ENCODE data around the gene KIF2A.
A peak's percentile ranks its signal among the peaks of the same experiment; 100 is the strongest.

KIF2A gene

DNA sequence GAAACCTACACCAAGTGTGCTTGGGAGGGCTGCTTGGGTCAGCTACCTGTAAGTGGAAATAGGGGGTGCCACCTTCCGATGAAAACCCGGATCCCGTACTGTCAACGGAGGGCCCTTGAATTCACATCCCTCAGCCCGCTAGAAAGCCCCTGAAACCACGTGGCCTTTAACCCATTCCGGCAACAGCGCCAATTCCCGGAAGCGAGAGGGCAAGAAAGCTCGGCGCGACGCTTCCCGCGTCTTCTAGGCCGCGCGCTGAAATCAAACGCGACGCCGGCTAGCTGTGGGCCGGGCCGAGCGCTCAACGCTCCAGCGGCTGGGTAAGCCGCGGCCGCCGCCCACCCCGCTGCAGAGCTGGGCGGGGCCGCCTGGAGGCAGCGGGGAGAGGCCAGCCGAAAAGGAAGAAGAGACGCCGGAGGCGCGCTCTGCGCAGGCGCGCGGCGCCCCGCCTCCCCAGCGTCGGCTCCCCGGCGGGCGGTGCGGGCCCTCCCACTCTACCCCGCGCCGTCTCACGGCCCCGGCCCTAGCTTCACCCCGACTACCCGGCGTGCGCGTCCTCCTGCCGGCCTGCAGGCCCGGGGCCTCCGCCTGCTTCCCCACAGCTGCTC lies at the start of gene KIF2A:
KIF2A (plus strand) TSS at position 492 of the 608 bp plus-strand sequence. CDS start 267 bp downstream, outside the sequence.
- H2AFZ ChIP-seq (ENCODE audit: low read length), result peak within 1 kb of the TSS; percentile 100
- H3K4me2 ChIP-seq (ENCODE audit: low read depth, low read length), result peak within 1 kb of the TSS; percentile 94
- no peaks in the 10 kb centered on the region for H3K9me2 ChIP-seq (replicated peaks; ENCODE audit: insufficient read depth, low read length)
- no peaks in the 10 kb centered on the region for H3K27me3 ChIP-seq (replicated peaks; ENCODE audit: insufficient read depth, low read length)
- TF ChIP-seq EZH2phosphoT487 (IDR thresholded peaks at IDR 0.05; ENCODE audit: low read length), result no peak
- TF ChIP-seq, protein P1, sequence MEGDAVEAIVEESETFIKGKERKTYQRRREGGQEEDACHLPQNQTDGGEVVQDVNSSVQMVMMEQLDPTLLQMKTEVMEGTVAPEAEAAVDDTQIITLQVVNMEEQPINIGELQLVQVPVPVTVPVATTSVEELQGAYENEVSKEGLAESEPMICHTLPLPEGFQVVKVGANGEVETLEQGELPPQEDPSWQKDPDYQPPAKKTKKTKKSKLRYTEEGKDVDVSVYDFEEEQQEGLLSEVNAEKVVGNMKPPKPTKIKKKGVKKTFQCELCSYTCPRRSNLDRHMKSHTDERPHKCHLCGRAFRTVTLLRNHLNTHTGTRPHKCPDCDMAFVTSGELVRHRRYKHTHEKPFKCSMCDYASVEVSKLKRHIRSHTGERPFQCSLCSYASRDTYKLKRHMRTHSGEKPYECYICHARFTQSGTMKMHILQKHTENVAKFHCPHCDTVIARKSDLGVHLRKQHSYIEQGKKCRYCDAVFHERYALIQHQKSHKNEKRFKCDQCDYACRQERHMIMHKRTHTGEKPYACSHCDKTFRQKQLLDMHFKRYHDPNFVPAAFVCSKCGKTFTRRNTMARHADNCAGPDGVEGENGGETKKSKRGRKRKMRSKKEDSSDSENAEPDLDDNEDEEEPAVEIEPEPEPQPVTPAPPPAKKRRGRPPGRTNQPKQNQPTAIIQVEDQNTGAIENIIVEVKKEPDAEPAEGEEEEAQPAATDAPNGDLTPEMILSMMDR (IDR thresholded peaks at IDR 0.05; ENCODE audit: low read length), result no peak
- no peak for TF ChIP-seq EZH2 (optimal IDR thresholded peaks at IDR 0.05; ENCODE audit: low read depth, low read length)
- 0 out of 2 replicates have a peak, but pooled peaks cover 3% of the 10 kb centered on the region for H3K36me3 ChIP-seq (replicated peaks; ENCODE audit: insufficient read depth, low read length)
- no peaks in the 10 kb centered on the region for H3K9me3 ChIP-seq (replicated peaks; ENCODE audit: insufficient read depth, low read length)
- H3K4me1 ChIP-seq (ENCODE audit: low read length), result peaks cover 16% of the 10 kb centered on the region
- H4K20me1 ChIP-seq (ENCODE audit: insufficient read depth, low read length), result peaks cover 13% of the 10 kb centered on the region
- H3F3A ChIP-seq (ENCODE audit: insufficient read depth, low read length), result no peaks in the 10 kb centered on the region
- peak within 1 kb of the TSS; percentile 74 for H3K4me3 ChIP-seq (ENCODE audit: low read length)
- peak; percentile 96 for DNase-seq
- H3K9ac ChIP-seq (ENCODE audit: low read length), result peak within 1 kb of the TSS; percentile 79
- H3K79me2 ChIP-seq (ENCODE audit: low read length), result peaks cover 46% of the 10 kb centered on the region
- peak within 1 kb of the TSS; percentile 63 for H3K27ac ChIP-seq (ENCODE audit: low read length)

DNA sequence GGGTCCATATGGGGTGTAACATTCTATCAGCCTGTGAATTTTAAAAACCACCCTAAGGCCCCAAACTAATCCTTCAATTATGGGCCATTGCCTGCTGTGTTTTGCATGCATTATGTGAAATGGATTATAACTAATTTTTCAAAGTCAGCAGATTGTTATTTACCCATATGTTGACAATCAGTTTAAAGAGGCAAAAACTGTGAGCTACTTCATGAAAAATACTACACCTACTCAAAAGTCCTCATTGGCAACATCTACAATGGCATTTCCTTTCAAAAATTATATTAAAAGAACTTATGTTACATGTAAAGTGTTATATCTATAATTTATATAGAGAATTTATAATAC lies 49.0 kb upstream of the KIF2A start:
- H3K9me2 ChIP-seq (replicated peaks; ENCODE audit: insufficient read depth, low read length), result no peaks in the 10 kb centered on the region
- H3K4me2 ChIP-seq (ENCODE audit: low read depth, low read length), result no peak overlapping the region
- H3K4me3 ChIP-seq (ENCODE audit: low read length), result no peak overlapping the region
- H3K9me3 ChIP-seq (replicated peaks; ENCODE audit: insufficient read depth, low read length), result no peaks in the 10 kb centered on the region
- TF ChIP-seq, protein P1 (IDR thresholded peaks at IDR 0.05; ENCODE audit: low read length), result no peak
- no peak for TF ChIP-seq EZH2 (optimal IDR thresholded peaks at IDR 0.05; ENCODE audit: low read depth, low read length)
- TF ChIP-seq EZH2phosphoT487 (IDR thresholded peaks at IDR 0.05; ENCODE audit: low read length), result no peak
- H3K36me3 ChIP-seq (replicated peaks; ENCODE audit: insufficient read depth, low read length), result no peaks in the 10 kb centered on the region
- H2AFZ ChIP-seq (ENCODE audit: low read length), result no peak overlapping the region
- H3K27me3 ChIP-seq (replicated peaks; ENCODE audit: insufficient read depth, low read length), result no peaks in the 10 kb centered on the region
- 0 out of 2 replicates have a peak, but pooled peaks cover 5% of the 10 kb centered on the region for H3K4me1 ChIP-seq (ENCODE audit: low read length)
- no peaks in the 10 kb centered on the region for H3K79me2 ChIP-seq (ENCODE audit: low read length)
- no peak overlapping the region for H3K9ac ChIP-seq (ENCODE audit: low read length)
- no peaks in the 10 kb centered on the region for H4K20me1 ChIP-seq (ENCODE audit: insufficient read depth, low read length)
- DNase-seq, result no peak
- no peak overlapping the region for H3K27ac ChIP-seq (ENCODE audit: low read length)
- H3F3A ChIP-seq (ENCODE audit: insufficient read depth, low read length), result no peaks in the 10 kb centered on the region

DNA sequence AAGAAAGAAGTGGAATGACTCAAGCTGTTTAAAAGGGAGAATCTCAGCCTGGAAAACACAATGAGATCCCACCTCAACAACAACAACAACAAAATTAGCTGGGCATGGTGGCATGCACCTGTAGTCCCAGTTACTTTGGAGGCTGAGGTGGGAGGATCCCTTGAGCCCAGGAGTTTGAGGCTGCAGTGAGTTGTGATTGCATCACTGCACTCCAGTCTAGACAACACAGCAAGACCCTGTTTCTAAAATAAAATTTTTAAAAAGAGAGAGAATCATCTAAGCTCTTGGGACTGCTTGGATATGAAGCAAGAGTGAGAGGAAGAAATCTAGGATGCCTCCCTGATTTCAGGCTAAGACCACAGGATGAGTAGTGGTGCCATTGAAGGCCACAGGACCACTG lies 47.4 kb upstream of the KIF2A start:
- H3F3A ChIP-seq (ENCODE audit: insufficient read depth, low read length), result no peaks in the 10 kb centered on the region
- H3K9me3 ChIP-seq (replicated peaks; ENCODE audit: insufficient read depth, low read length), result no peaks in the 10 kb centered on the region
- H3K36me3 ChIP-seq (replicated peaks; ENCODE audit: insufficient read depth, low read length), result no peaks in the 10 kb centered on the region
- no peaks in the 10 kb centered on the region for H3K9me2 ChIP-seq (replicated peaks; ENCODE audit: insufficient read depth, low read length)
- H3K79me2 ChIP-seq (ENCODE audit: low read length), result no peaks in the 10 kb centered on the region
- TF ChIP-seq, protein P1 (IDR thresholded peaks at IDR 0.05; ENCODE audit: low read length), result no peak
- no peak for TF ChIP-seq EZH2phosphoT487 (IDR thresholded peaks at IDR 0.05; ENCODE audit: low read length)
- no peak for TF ChIP-seq EZH2 (optimal IDR thresholded peaks at IDR 0.05; ENCODE audit: low read depth, low read length)
- no peaks in the 10 kb centered on the region for H4K20me1 ChIP-seq (ENCODE audit: insufficient read depth, low read length)
- 0 out of 2 replicates have a peak, but pooled peaks cover 5% of the 10 kb centered on the region for H3K4me1 ChIP-seq (ENCODE audit: low read length)
- H3K27ac ChIP-seq (ENCODE audit: low read length), result no peak overlapping the region
- H3K27me3 ChIP-seq (replicated peaks; ENCODE audit: insufficient read depth, low read length), result no peaks in the 10 kb centered on the region
- H3K9ac ChIP-seq (ENCODE audit: low read length), result no peak overlapping the region
- no peak overlapping the region for H3K4me2 ChIP-seq (ENCODE audit: low read depth, low read length)
- H3K4me3 ChIP-seq (ENCODE audit: low read length), result no peak overlapping the region
- no peak for DNase-seq
- no peak overlapping the region for H2AFZ ChIP-seq (ENCODE audit: low read length)

All from MM.1S (cell line).